AG09319 (cell line): ENCODE results near the gene ZCCHC2.

Source experiments
- DNase-seq: peaks from one replicate; pipeline ENCODE4 v3.0.0-alpha.2; 2010; ENCODE audit warnings: low read depth; ENCODE audit errors: extremely low read depth
- CTCF ChIP-seq: IDR thresholded peaks from 2 replicates; pipeline ENCODE4 v1.5.1; 2011; ENCODE audit warnings: low read depth, mild to moderate bottlenecking, inconsistent platforms, low read length, moderate library complexity

The ZCCHC2 gene

GRCh38 chr18:62614494-62614893 lies 91.7 kb downstream of the ZCCHC2 start:
- DNase-seq: no peak
- no peak for TF ChIP-seq CTCF

GRCh38 chr18:62616331-62616805 lies 93.5 kb downstream of the ZCCHC2 start:
- TF ChIP-seq CTCF: no peak

GRCh38 chr18:62617793-62618591 lies 95.2 kb downstream of the ZCCHC2 start:
- no peak for TF ChIP-seq CTCF

More at GRCh38 chr18:62616331-62616805, 93.5 kb downstream of the ZCCHC2 start:
- DNase-seq: peak; percentile 56

GRCh38 chr18:62618735-62619134 lies 95.9 kb downstream of the ZCCHC2 start:
- DNase-seq: no peak
- TF ChIP-seq CTCF: no peak

More at GRCh38 chr18:62617793-62618591, 95.2 kb downstream of the ZCCHC2 start:
- no peak for DNase-seq

GRCh38 chr18:62621546-62621945 lies 98.7 kb downstream of the ZCCHC2 start:
- no peak for DNase-seq

GRCh38 chr18:62625019-62625418 lies 102.2 kb downstream of the ZCCHC2 start:
- DNase-seq: peak; percentile 39
- TF ChIP-seq CTCF: no peak

More at GRCh38 chr18:62621546-62621945, 98.7 kb downstream of the ZCCHC2 start:
- TF ChIP-seq CTCF: no peak
